HG03196 (cell line): ENCODE data around the gene IL2RA.
"Not testable (repeated sequence)": the region's sequence is repeated elsewhere in the genome, so short reads cannot be mapped to it uniquely, and the experiment has no call there.

Experiments used
- ATAC-seq: cut with Tn5 transposase; IDR thresholded peaks from one replicate; pipeline ENCODE4 v1.9.1; 2021; ENCODE audit not compliant: unreplicated experiment

The IL2RA gene

GRCh38 chr10:6062101-6062771 is at the start of gene IL2RA:
Gene IL2RA (minus strand): TSS chr10:6062367. CDS start chr10:6062151, 216 bp downstream.
- ATAC-seq: no peak

GRCh38 chr10:6110136-6110535 is 48.0 kb upstream of the IL2RA start:
- no peak for ATAC-seq

- no peak for ATAC-seq
Measured at GRCh38 chr10:6109444-6109775, 47.2 kb upstream of the IL2RA start.

GRCh38 chr10:6108631-6109443 is 46.7 kb upstream of the IL2RA start:
- no peak for ATAC-seq

GRCh38 chr10:6108072-6108471 is 45.9 kb upstream of the IL2RA start:
- no peak for ATAC-seq

GRCh38 chr10:6107616-6108015 is 45.4 kb upstream of the IL2RA start:
- ATAC-seq: not testable (repeated sequence)

- no peak for ATAC-seq
Measured at GRCh38 chr10:6103591-6103990, 41.4 kb upstream of the IL2RA start.

GRCh38 chr10:6102128-6102527 is 40.0 kb upstream of the IL2RA start:
- ATAC-seq: no peak

GRCh38 chr10:6101181-6101580 is 39.0 kb upstream of the IL2RA start:
- peak; percentile 59 for ATAC-seq

GRCh38 chr10:6100370-6100769 is 38.2 kb upstream of the IL2RA start:
- no peak for ATAC-seq

- ATAC-seq: no peak
Measured at GRCh38 chr10:6098156-6098555, 36.0 kb upstream of the IL2RA start.

GRCh38 chr10:6097063-6097462 is 34.9 kb upstream of the IL2RA start:
- no peak for ATAC-seq

GRCh38 chr10:6095810-6096570 is 33.8 kb upstream of the IL2RA start:
- no peak for ATAC-seq

GRCh38 chr10:6092731-6093130 is 30.6 kb upstream of the IL2RA start:
- no peak for ATAC-seq

GRCh38 chr10:6091630-6092029 is 29.5 kb upstream of the IL2RA start:
- ATAC-seq: no peak

GRCh38 chr10:6089334-6090219 is 27.4 kb upstream of the IL2RA start:
- peak; percentile 28 for ATAC-seq

- ATAC-seq: peak; percentile 89
Measured at GRCh38 chr10:6088721-6089333, 26.7 kb upstream of the IL2RA start, which contains the start of gene RBM17. Gene RBM17 (plus strand): TSS chr10:6089034. CDS start chr10:6097066, 8,032 bp downstream.

- no peak for ATAC-seq
Measured at GRCh38 chr10:6086375-6087233, 24.4 kb upstream of the IL2RA start.
